Esophagus muscularis mucosa (tissue), 4 donors: ENCODE results near the gene PITPNM3.
"Not testable (repeated sequence)": the region's sequence is repeated elsewhere in the genome, so short reads cannot be mapped to it uniquely, and the experiment has no call there.

Experiments
- CTCF ChIP-seq, 3 experiments: fragments of 200-600 bp in 2 of 3; fragments of 450-650 bp in 1 of 3; sonication (generic) in 2 of 3; IDR thresholded peaks; one replicate each; pipeline ENCODE4 v1.5.1; 2017 to 2019; ENCODE audit warnings: antibody characterized with exemption in 3 of 3, mild to moderate bottlenecking in 2 of 3, moderate library complexity in 1 of 3
- EP300 ChIP-seq: sonication (generic); formaldehyde crosslinking; IDR thresholded peaks from one replicate; pipeline ENCODE4 v1.6.1; 2017; ENCODE audit warnings: antibody characterized with exemption
- POLR2A ChIP-seq: fragments of 450-650 bp; IDR thresholded peaks from one replicate; pipeline ENCODE4 v1.6.1; 2017; ENCODE audit warnings: antibody characterized with exemption, moderate library complexity, mild to moderate bottlenecking, low read depth
- POLR2AphosphoS5 ChIP-seq, 2 donors: sonication (generic); formaldehyde crosslinking; IDR thresholded peaks; one replicate each; pipeline ENCODE4 v1.6.1; 2017; ENCODE audit warnings: antibody characterized with exemption in 2 of 2

GRCh38 chr17:6482796-6483195, 73.6 kb downstream of the PITPNM3 start:
- not testable (repeated sequence) for TF ChIP-seq CTCF (IDR thresholded peaks at IDR 0.05); POLR2AphosphoS5 (IDR thresholded peaks at IDR 0.05); POLR2A; EP300
